ENCODE results near the gene PAQR7.

- TF ChIP-seq TCF12 (IDR thresholded peaks at IDR 0.05; ENCODE audit: low read depth) (no peak), EP300 (IDR thresholded peaks at IDR 0.05; ENCODE audit: borderline replicate concordance) (0 out of 2 replicates have a peak, but pooled peaks have one; percentile 2), USF1 (IDR thresholded peaks at IDR 0.05) (no peak), TEAD4 (IDR thresholded peaks at IDR 0.05) (no peak), EGR1 (IDR thresholded peaks at IDR 0.05) (no peak; the same call in 1 of the 2 replicates), MAX (IDR thresholded peaks at IDR 0.05) (no peak), YY1 (IDR thresholded peaks at IDR 0.05; ENCODE audit: low read depth) (no peak), TAF1 (IDR thresholded peaks at IDR 0.05; ENCODE audit: low read depth) (no peak), CEBPB (IDR thresholded peaks at IDR 0.05) (no peak), RAD21 (IDR thresholded peaks at IDR 0.05; ENCODE audit: low read depth) (no peak), CREB1 (IDR thresholded peaks at IDR 0.05; ENCODE audit: low read depth) (no peak)
Measured at GRCh38 chr1:25875856-25876692, 566 bp upstream of the PAQR7 start.
